ENCODE results near the gene SCD5. TPM values are rescaled to one million over a fixed set of nuclear protein-coding genes. Genes with fewer than 3 reads are reported as not detected.

SCD5 gene
- polyA plus RNA-seq, 2 of the 4 experiments (the other 2 are of a cell fraction) = 9.8 to 11.9 TPM

DNA sequence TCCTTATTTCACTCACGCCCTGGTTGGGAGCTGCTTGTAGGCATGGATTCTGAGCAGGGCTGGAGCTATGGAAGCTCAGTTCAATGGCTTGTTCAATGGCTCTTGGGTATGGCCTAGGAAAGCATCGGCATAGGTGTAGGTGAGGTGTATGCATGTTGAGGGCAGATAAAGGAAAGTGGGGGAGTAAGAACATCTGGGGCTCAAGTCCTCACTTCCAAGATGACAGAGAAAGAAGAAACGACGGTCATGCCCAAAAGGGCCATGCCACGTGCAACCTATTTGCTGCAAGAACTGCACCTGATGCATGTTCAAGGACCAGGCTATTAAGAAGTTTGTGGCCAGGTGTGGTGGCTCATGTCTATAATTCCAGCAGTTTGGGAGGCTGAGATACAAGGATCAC lies 23.4 kb downstream of the SCD5 start:
- POLR2A ChIA-PET = no interaction called here
- WGBS (ENCODE audit: missing lambda C conversion rate) = 93% methylated on average over 5 of the region's 5 CpGs
- FAIRE-seq (no peak), ATAC-seq (no peak), DNase-seq (ENCODE audit: low read depth in 1 of 2, low spot score in 1 of 2) (no peak)
- CTCF ChIA-PET = interaction anchor here (0.6 to 1.1 kb wide), 2 partner anchors 16 to 41 kb away, joined by 3 read pairs; no protein-coding TSS in a partner anchor
- H3K4me1 ChIP-seq = peaks cover 3% of the 10 kb centered on the region
- no peak overlapping the region for H3K4me2 ChIP-seq
- H3K4me3 ChIP-seq = no peak overlapping the region
- H3K9me3 ChIP-seq = no peaks in the 10 kb centered on the region
- TF ChIP-seq TP53 (CRISPR knock-in tag; IDR thresholded peaks at IDR 0.05) = no peak
- TF ChIP-seq ZNF302 (CRISPR knock-in tag; IDR thresholded peaks at IDR 0.05) = no peak
- no peak for TF ChIP-seq FOSB (CRISPR knock-in tag; IDR thresholded peaks at IDR 0.05)
- TF ChIP-seq MAZ (IDR thresholded peaks at IDR 0.05; ENCODE audit: borderline replicate concordance, low read depth, low read length) = no peak
- TF ChIP-seq, protein P1, sequence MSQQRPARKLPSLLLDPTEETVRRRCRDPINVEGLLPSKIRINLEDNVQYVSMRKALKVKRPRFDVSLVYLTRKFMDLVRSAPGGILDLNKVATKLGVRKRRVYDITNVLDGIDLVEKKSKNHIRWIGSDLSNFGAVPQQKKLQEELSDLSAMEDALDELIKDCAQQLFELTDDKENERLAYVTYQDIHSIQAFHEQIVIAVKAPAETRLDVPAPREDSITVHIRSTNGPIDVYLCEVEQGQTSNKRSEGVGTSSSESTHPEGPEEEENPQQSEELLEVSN (IDR thresholded peaks at IDR 0.05; ENCODE audit: borderline replicate concordance, low read depth) = no peak
- TF ChIP-seq ZSCAN20 (CRISPR knock-in tag; IDR thresholded peaks at IDR 0.05) = no peak
- no peak for TF ChIP-seq FOXS1 (CRISPR knock-in tag; IDR thresholded peaks at IDR 0.05)
- TF ChIP-seq, protein P2, sequence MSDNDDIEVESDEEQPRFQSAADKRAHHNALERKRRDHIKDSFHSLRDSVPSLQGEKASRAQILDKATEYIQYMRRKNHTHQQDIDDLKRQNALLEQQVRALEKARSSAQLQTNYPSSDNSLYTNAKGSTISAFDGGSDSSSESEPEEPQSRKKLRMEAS (IDR thresholded peaks at IDR 0.05) = no peak
- TF ChIP-seq JUNB (IDR thresholded peaks at IDR 0.05) = no peak
- no peak for TF ChIP-seq FOSL2 (IDR thresholded peaks at IDR 0.05)
- no peak for TF ChIP-seq FOSL2 (CRISPR knock-in tag; IDR thresholded peaks at IDR 0.05)
- TF ChIP-seq HOXB13 (CRISPR knock-in tag; IDR thresholded peaks at IDR 0.05; ENCODE audit: low read depth) = no peak
- TF ChIP-seq, protein P3, sequence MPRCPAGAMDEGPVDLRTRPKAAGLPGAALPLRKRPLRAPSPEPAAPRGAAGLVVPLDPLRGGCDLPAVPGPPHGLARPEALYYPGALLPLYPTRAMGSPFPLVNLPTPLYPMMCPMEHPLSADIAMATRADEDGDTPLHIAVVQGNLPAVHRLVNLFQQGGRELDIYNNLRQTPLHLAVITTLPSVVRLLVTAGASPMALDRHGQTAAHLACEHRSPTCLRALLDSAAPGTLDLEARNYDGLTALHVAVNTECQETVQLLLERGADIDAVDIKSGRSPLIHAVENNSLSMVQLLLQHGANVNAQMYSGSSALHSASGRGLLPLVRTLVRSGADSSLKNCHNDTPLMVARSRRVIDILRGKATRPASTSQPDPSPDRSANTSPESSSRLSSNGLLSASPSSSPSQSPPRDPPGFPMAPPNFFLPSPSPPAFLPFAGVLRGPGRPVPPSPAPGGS (IDR thresholded peaks at IDR 0.05) = no peak
- TF ChIP-seq, protein P4, sequence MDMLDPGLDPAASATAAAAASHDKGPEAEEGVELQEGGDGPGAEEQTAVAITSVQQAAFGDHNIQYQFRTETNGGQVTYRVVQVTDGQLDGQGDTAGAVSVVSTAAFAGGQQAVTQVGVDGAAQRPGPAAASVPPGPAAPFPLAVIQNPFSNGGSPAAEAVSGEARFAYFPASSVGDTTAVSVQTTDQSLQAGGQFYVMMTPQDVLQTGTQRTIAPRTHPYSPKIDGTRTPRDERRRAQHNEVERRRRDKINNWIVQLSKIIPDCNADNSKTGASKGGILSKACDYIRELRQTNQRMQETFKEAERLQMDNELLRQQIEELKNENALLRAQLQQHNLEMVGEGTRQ (IDR thresholded peaks at IDR 0.05) = no peak
- TF ChIP-seq CBX8 (IDR thresholded peaks at IDR 0.05) = no peak
- TF ChIP-seq SREBF2 (IDR thresholded peaks at IDR 0.05) = no peak
- no peak for TF ChIP-seq CHD2 (IDR thresholded peaks at IDR 0.05; ENCODE audit: low read length, partially characterized antibody)
- TF ChIP-seq HDAC2 (IDR thresholded peaks at IDR 0.05) = no peak
- no peak for TF ChIP-seq BHLHE40 (IDR thresholded peaks at IDR 0.05; ENCODE audit: low read depth, low read length)
- TF ChIP-seq NFE2L2 (conservative IDR thresholded peaks at IDR 0.05; ENCODE audit: low read length) = no peak
- no peak overlapping the region for H3K27ac ChIP-seq

DNA sequence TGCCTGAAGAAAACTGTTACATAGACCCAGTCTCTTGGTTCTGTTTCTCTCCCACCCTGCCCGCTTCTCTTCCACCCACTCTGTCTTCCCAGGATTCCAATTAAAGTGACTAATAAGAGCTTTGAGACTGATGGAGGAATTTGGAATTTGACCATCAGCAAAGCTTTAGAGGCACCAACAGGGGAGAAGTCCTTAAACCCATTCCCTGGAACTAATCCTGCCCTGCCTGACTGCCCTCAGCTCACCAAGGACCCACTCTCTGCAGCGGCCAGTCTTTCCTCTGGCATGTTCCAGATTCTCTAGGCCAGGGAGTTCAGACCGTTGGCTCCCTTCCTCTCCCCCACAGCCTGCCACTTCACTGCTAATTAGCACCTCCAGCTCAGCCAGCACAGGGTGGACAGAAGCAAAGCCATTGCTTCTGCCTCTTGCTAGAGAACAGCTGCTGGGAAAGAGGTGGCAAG lies 23.9 kb downstream of the SCD5 start:
- DNase-seq (ENCODE audit: low read depth in 1 of 2, low spot score in 1 of 2) (no peak), FAIRE-seq (no peak), ATAC-seq (no peak)
- Histone ChIP-seq H3K4me2 (no peak overlapping the region), H3K4me1 (no peaks in the 10 kb centered on the region), H3K27ac (no peak overlapping the region), H3K4me3 (no peak overlapping the region), H3K9me3 (no peaks in the 10 kb centered on the region)
- ChIA-PET POLR2A (no interaction called here), CTCF (interaction anchor here (0.6 to 1.1 kb wide), 2 partner anchors 15 to 40 kb away, joined by 3 read pairs; no protein-coding TSS in a partner anchor)
- WGBS (ENCODE audit: missing lambda C conversion rate) = 69% methylated on average over 3 of the region's 3 CpGs
- TF ChIP-seq, protein P5, sequence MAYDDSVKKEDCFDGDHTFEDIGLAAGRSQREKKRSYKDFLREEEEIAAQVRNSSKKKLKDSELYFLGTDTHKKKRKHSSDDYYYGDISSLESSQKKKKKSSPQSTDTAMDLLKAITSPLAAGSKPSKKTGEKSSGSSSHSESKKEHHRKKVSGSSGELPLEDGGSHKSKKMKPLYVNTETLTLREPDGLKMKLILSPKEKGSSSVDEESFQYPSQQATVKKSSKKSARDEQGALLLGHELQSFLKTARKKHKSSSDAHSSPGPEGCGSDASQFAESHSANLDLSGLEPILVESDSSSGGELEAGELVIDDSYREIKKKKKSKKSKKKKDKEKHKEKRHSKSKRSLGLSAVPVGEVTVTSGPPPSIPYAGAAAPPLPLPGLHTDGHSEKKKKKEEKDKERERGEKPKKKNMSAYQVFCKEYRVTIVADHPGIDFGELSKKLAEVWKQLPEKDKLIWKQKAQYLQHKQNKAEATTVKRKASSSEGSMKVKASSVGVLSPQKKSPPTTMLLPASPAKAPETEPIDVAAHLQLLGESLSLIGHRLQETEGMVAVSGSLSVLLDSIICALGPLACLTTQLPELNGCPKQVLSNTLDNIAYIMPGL (CRISPR knock-in tag; IDR thresholded peaks at IDR 0.05; ENCODE audit: borderline replicate concordance) = no peak
- TF ChIP-seq ZNF302 (CRISPR knock-in tag; IDR thresholded peaks at IDR 0.05) = no peak
- TF ChIP-seq, protein P6, sequence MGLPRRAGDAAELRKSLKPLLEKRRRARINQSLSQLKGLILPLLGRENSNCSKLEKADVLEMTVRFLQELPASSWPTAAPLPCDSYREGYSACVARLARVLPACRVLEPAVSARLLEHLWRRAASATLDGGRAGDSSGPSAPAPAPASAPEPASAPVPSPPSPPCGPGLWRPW (IDR thresholded peaks at IDR 0.05) = no peak

Data from A549 (cell line).